GM23338 (cell line): ENCODE data around the gene ZNF35. TPM values are rescaled to one million over a fixed set of nuclear protein-coding genes. Genes with fewer than 3 reads are reported as not detected.

Source experiments
- ATAC-seq: fragments of 200-7000 bp; cut with Tn5 transposase; 3 replicates; pipeline ENCODE4 v1.9.1; 2020
- DNase-seq: peaks from one replicate; pipeline ENCODE4 v3.0.0-alpha.2; 2015; ENCODE audit warnings: low spot score
- H2AFZ ChIP-seq: fragments of 200-600 bp; sonication (generic); 2 replicates; pipeline ENCODE4 v1.8.0; 2016; ENCODE audit warnings: antibody characterized with exemption, mild to moderate bottlenecking, moderate library complexity
- H3F3A ChIP-seq: fragments of 200-600 bp; sonication (generic); replicated peaks from 2 replicates; pipeline ENCODE4 v1.8.0; 2017; ENCODE audit warnings: antibody characterized with exemption, mixed run types, low read depth
- H3K27ac ChIP-seq: fragments of 200-600 bp; sonication (generic); 2 replicates; pipeline ENCODE4 v1.6.1; 2016; ENCODE audit warnings: low read depth
- H3K27me3 ChIP-seq: fragments of 200-600 bp; sonication (generic); 2 replicates; pipeline ENCODE4 v1.8.0; 2016; ENCODE audit warnings: mild to moderate bottlenecking, mixed run types, moderate library complexity; ENCODE audit not compliant: insufficient read depth
- H3K36me3 ChIP-seq: fragments of 200-600 bp; sonication (generic); 2 replicates; pipeline ENCODE4 v1.8.0; 2016; ENCODE audit warnings: mild to moderate bottlenecking; ENCODE audit not compliant: insufficient read depth
- H3K4me1 ChIP-seq: fragments of 200-600 bp; sonication (generic); 2 replicates; pipeline ENCODE4 v1.8.0; 2016; ENCODE audit warnings: mild to moderate bottlenecking, moderate library complexity; ENCODE audit not compliant: insufficient read depth
- H3K4me2 ChIP-seq: fragments of 200-600 bp; sonication (generic); 2 replicates; pipeline ENCODE4 v1.7.1; 2017; ENCODE audit warnings: mixed run types
- H3K4me3 ChIP-seq: fragments of 200-600 bp; sonication (generic); 2 replicates; pipeline ENCODE4 v1.6.1; 2016; ENCODE audit warnings: mixed run types
- H3K79me2 ChIP-seq: fragments of 200-600 bp; sonication (generic); replicated peaks from 2 replicates; pipeline ENCODE4 v1.8.0; 2017; ENCODE audit warnings: mild to moderate bottlenecking; ENCODE audit not compliant: insufficient read depth
- H3K9me2 ChIP-seq: fragments of 200-600 bp; sonication (generic); 2 replicates; pipeline ENCODE4 v1.8.0; 2017; ENCODE audit not compliant: insufficient read depth
- H4K20me1 ChIP-seq: fragments of 200-600 bp; sonication (generic); replicated peaks from 2 replicates; pipeline ENCODE4 v1.8.0; 2017; ENCODE audit warnings: mild to moderate bottlenecking; ENCODE audit not compliant: insufficient read depth
- H3K27ac Mint-ChIP-seq: 2 replicates; pipeline ENCODE4 v1.8.0; 2020; ENCODE audit warnings: inconsistent platforms, mild to moderate bottlenecking, moderate library complexity, mixed read lengths
- H3K27me3 Mint-ChIP-seq: 3 replicates; pipeline ENCODE4 v1.8.0; 2022; ENCODE audit warnings: low read depth, mild to moderate bottlenecking, moderate library complexity, mixed read lengths, inconsistent platforms; ENCODE audit not compliant: insufficient read depth, poor library complexity
- H3K36me3 Mint-ChIP-seq: 3 replicates; pipeline ENCODE4 v1.8.0; 2021; ENCODE audit warnings: low read depth, mild to moderate bottlenecking, inconsistent platforms, moderate library complexity, mixed read lengths
- H3K4me1 Mint-ChIP-seq: 3 replicates; pipeline ENCODE4 v1.8.0; 2020; ENCODE audit warnings: mild to moderate bottlenecking, inconsistent platforms, mixed read lengths
- H3K4me3 Mint-ChIP-seq: 3 replicates; pipeline ENCODE4 v1.8.0; 2021; ENCODE audit warnings: moderate library complexity, mild to moderate bottlenecking, inconsistent platforms, mixed read lengths
- H3K9me3 Mint-ChIP-seq: 3 replicates; pipeline ENCODE4 v1.8.0; 2020; ENCODE audit warnings: moderate library complexity, mild to moderate bottlenecking, inconsistent platforms, mixed read lengths
- ETS1 ChIP-seq: IDR thresholded peaks from 2 replicates; pipeline ENCODE4 v1.6.1; 2016; ENCODE audit warnings: antibody characterized with exemption
- EZH2 ChIP-seq: fragments of 200-600 bp; sonication (generic); IDR thresholded peaks from one replicate; pipeline ENCODE4 v1.8.0; 2017; ENCODE audit warnings: antibody characterized with exemption, mild to moderate bottlenecking, low read depth; ENCODE audit not compliant: unreplicated experiment
- JUNB ChIP-seq: IDR thresholded peaks from one replicate; pipeline ENCODE4 v1.6.1; 2016; ENCODE audit warnings: antibody characterized with exemption; ENCODE audit not compliant: unreplicated experiment
- NANOG ChIP-seq: IDR thresholded peaks from 2 replicates; pipeline ENCODE4 v1.6.1; 2016; ENCODE audit warnings: antibody characterized with exemption, borderline replicate concordance
- POLR2AphosphoS5 ChIP-seq: IDR thresholded peaks from 2 replicates; pipeline ENCODE4 v1.6.1; 2016; ENCODE audit warnings: antibody characterized with exemption, low read depth
- STAT1 ChIP-seq: IDR thresholded peaks from one replicate; pipeline ENCODE4 v1.6.1; 2016; ENCODE audit warnings: antibody characterized with exemption; ENCODE audit not compliant: unreplicated experiment
- ZNF331 ChIP-seq: fragments of 250-450 bp; sonication (Bioruptor Pico); IDR thresholded peaks from 2 replicates; pipeline ENCODE4 v1.5.0; 2020; ENCODE audit warnings: low read depth, mild to moderate bottlenecking, moderate library complexity
- polyA plus RNA-seq: library from polyadenylated mRNA; unstranded; fragments of >200 nt; fragmentation: Nextera tagmentation; extraction: Ambion mirVana; gene quantifications from 2 replicates; pipeline ENCODE4 v1.2.1, GENCODE V29; 2016
- total RNA-seq: library from RNA; depleted of rRNA; stranded (reverse); fragments of >200 nt; shearing (Covaris generic); gene quantifications from 2 replicates; pipeline ENCODE4 v1.2.3, GENCODE V29; 2014
- TF ChIP-seq, protein P1 (sequence below): fragments of 250-450 bp; sonication (Bioruptor Pico); IDR thresholded peaks from 2 replicates; pipeline ENCODE4 v1.5.0; 2020; ENCODE audit warnings: mild to moderate bottlenecking, moderate library complexity

The ZNF35 gene
- total and polyA plus RNA-seq, 2 experiments from 2014 or later, result 18.5 to 26.2 TPM

DNA sequence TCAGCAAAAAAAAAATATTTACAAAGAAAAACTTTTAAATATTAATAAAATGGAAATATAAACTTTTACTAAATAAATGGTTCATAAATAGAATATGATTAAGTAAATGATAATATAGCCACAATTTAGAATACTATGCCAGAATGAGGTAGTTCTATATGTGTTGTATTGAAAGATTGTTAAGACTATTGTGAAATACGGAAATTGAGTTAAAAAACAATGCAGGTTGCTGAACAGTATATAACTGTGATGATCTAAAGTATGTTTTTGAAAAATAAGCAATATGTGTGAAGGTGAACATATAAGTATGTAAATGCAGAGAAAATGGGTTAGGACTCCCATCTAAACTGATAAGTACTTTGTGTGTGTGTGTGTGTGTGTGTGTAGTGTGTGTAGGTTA lies 1.2 kb downstream of the ZNF35 start:
- no peaks in the 10 kb centered on the region for H3K9me2 ChIP-seq
- no peak overlapping the region for H2AFZ ChIP-seq
- H4K20me1 ChIP-seq, result no peaks in the 10 kb centered on the region
- TF ChIP-seq JUNB, result no peak
- no peak for TF ChIP-seq ETS1
- no peak for TF ChIP-seq STAT1
- TF ChIP-seq NANOG, result no peak
- no peak for TF ChIP-seq POLR2AphosphoS5
- TF ChIP-seq, protein P1, sequence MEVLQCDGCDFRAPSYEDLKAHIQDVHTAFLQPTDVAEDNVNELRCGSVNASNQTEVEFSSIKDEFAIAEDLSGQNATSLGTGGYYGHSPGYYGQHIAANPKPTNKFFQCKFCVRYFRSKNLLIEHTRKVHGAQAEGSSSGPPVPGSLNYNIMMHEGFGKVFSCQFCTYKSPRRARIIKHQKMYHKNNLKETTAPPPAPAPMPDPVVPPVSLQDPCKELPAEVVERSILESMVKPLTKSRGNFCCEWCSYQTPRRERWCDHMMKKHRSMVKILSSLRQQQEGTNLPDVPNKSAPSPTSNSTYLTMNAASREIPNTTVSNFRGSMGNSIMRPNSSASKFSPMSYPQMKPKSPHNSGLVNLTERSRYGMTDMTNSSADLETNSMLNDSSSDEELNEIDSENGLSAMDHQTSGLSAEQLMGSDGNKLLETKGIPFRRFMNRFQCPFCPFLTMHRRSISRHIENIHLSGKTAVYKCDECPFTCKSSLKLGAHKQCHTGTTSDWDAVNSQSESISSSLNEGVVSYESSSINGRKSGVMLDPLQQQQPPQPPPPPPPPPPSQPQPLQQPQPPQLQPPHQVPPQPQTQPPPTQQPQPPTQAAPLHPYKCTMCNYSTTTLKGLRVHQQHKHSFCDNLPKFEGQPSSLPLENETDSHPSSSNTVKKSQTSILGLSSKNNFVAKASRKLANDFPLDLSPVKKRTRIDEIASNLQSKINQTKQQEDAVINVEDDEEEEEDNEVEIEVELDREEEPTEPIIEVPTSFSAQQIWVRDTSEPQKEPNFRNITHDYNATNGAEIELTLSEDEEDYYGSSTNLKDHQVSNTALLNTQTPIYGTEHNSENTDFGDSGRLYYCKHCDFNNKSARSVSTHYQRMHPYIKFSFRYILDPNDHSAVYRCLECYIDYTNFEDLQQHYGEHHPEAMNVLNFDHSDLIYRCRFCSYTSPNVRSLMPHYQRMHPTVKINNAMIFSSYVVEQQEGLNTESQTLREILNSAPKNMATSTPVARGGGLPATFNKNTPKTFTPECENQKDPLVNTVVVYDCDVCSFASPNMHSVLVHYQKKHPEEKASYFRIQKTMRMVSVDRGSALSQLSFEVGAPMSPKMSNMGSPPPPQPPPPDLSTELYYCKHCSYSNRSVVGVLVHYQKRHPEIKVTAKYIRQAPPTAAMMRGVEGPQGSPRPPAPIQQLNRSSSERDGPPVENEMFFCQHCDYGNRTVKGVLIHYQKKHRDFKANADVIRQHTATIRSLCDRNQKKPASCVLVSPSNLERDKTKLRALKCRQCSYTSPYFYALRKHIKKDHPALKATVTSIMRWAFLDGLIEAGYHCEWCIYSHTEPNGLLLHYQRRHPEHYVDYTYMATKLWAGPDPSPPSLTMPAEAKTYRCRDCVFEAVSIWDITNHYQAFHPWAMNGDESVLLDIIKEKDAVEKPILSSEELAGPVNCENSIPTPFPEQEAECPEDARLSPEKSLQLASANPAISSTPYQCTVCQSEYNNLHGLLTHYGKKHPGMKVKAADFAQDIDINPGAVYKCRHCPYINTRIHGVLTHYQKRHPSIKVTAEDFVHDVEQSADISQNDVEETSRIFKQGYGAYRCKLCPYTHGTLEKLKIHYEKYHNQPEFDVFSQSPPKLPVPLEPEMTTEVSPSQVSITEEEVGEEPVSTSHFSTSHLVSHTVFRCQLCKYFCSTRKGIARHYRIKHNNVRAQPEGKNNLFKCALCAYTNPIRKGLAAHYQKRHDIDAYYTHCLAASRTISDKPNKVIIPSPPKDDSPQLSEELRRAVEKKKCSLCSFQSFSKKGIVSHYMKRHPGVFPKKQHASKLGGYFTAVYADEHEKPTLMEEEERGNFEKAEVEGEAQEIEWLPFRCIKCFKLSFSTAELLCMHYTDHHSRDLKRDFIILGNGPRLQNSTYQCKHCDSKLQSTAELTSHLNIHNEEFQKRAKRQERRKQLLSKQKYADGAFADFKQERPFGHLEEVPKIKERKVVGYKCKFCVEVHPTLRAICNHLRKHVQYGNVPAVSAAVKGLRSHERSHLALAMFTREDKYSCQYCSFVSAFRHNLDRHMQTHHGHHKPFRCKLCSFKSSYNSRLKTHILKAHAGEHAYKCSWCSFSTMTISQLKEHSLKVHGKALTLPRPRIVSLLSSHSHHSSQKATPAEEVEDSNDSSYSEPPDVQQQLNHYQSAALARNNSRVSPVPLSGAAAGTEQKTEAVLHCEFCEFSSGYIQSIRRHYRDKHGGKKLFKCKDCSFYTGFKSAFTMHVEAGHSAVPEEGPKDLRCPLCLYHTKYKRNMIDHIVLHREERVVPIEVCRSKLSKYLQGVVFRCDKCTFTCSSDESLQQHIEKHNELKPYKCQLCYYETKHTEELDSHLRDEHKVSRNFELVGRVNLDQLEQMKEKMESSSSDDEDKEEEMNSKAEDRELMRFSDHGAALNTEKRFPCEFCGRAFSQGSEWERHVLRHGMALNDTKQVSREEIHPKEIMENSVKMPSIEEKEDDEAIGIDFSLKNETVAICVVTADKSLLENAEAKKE, result no peak
- no peak for TF ChIP-seq ZNF331 (CRISPR knock-in tag)
- no peak for TF ChIP-seq EZH2
- H3K79me2 ChIP-seq, result peaks cover 33% of the 10 kb centered on the region
- Mint-ChIP-seq H3K4me3 (peak overlapping the region; percentile 93), H3K36me3 (peaks cover 37% of the 10 kb centered on the region), H3K27ac (no peak overlapping the region), H3K27me3 (peaks cover 7% of the 10 kb centered on the region), H3K9me3 (peaks cover 8% of the 10 kb centered on the region; the same call in 1 of the 3 replicates), H3K4me1 (peaks cover 7% of the 10 kb centered on the region; the same call in 1 of the 3 replicates)
- no peaks in the 10 kb centered on the region for H3F3A ChIP-seq
- ATAC-seq (no peak), DNase-seq (no peak)
- peak overlapping the region; percentile 92 for H3K4me3 ChIP-seq
- H3K27me3 ChIP-seq, result no peaks in the 10 kb centered on the region
- H3K27ac ChIP-seq, result no peak overlapping the region
- peak overlapping the region; percentile 99; the same call in 1 of the 2 replicates for H3K4me2 ChIP-seq
- H3K4me1 ChIP-seq, result no peaks in the 10 kb centered on the region; the same call in 1 of the 2 replicates
- peaks cover 29% of the 10 kb centered on the region for H3K36me3 ChIP-seq
